Measurements from ENCODE around the gene FSTL5.

Gene FSTL5

DNA sequence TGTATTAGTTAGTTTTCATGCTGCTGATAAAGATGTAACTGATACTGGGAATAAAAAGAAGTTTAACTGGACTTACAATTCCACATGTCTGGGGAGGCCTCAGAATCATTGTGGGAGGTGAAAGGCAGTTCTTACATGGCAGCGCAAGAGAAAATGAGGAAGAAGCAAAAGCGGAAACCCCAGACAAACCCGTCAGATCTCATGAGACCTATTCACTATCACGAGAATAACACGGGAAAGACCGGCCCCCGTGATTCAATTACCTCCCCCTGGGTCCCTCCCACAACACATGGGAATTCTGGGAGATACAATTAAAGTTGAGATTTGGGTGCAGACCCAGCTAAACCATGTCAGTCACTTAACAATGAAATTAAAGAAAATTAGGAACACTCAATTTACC lies 499.1 kb downstream of the FSTL5 start:
- no peak for DNase-seq

DNA sequence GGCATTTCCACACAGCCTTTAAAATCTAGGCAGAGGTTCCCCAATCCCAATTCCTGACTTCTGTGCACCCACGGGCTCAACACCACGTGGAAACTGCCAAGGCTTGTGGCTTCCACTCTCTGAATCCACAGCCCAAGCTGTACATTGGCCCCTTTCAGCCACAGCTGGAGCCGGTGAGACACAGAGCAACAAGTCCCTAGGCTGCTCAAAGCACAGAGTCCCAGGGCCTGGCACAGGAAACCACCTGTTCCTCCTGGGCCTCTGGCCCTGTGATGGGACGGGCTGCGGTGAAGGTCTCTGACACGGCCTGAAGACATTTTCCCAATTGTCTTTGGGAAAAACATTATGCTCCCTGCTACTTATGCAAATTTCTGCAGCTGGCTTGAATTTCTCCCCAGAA lies 500.0 kb downstream of the FSTL5 start:
- no peak for DNase-seq

DNA sequence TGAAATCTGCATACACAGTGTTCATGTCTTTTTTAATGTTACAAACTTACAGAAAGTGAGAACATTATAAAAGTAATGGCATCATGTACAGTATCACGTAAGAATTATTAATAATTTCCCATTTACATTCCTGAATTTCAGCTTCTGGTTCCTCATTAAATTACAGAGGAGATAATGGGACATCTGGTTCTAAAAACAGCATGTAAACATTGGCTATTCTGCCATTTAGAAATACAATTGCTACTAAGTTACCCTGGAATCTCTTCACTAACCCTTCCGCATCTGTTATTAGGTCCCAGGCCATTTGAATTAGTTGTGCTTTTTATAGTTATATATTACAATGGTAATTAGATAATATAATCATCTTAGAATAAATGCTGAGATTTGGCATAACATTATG lies 505.1 kb downstream of the FSTL5 start:
- no peak for DNase-seq

DNA sequence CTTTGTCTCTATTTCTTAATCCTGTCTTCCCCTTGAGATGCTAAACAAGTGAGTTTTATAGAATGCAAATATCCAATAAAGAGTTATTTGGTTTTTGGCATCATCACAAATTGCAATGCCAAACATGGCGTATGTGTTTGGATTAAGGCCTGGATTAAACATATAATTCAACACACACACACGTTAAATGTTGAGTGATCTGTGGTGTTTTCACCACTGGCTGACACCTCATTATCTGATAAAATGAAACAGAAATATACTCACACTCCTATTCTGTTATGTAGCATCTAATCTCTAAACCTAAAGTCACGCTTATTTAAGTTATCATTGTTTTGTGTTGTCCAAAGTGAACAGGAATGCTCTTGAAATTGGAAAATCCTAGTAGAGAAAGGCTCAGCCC lies 506.2 kb downstream of the FSTL5 start:
- no peak for DNase-seq

DNA sequence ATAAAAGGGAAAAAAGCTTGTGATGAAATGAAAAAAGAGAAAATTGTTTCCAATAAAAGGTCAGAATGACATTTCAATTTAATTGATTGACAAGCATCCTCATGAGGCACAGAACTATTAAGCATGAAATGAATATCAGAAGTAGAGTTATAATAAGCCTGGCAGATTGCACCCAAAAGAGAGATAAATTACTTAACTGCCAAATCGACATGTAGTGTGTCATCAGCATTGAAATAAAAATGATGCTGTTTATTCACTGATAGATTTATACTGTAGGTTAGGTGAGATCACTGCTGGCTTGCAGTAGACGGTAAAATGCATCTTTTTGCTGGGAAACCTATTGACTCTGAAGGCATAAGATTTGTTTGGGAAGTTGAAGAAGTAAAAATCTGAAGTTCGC lies 507.2 kb downstream of the FSTL5 start:
- DNase-seq = no peak

DNA sequence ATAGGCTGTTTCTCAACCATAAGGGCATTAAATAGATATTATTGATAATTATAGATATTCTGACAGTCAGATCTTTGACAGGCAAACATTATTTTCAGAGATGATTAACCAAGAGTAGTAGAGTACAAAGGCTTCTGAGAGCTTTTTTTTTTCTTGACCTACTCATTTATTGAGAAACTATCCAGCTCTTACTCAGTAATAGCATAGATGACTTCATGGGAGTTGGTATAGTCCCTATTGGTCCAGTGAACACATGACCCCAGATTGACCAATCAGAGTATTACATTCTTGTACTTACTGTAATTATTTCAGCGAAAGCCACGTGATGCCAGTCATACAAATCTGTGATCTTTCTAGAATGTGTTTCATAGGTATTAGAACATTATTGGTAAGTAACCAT lies 508.7 kb downstream of the FSTL5 start:
- no peak for DNase-seq

DNA sequence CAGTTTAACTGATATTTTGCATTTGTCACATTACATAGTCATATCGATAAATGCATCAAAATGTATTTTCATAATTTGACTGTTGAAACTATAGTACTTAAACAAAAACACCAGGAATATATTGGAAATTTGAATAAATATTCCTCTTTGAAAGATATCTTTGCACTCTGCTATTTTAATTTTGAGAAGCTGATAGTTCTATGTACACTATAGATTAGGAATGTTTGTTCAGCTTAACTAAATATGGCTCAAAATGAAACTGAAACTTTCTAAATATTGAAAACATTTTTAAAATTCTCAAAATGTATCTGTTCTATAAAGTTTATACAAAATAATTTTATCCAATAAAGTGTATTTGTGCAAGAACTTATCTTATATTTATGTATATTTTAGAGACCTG lies 510.1 kb downstream of the FSTL5 start:
- no peak for DNase-seq

DNA sequence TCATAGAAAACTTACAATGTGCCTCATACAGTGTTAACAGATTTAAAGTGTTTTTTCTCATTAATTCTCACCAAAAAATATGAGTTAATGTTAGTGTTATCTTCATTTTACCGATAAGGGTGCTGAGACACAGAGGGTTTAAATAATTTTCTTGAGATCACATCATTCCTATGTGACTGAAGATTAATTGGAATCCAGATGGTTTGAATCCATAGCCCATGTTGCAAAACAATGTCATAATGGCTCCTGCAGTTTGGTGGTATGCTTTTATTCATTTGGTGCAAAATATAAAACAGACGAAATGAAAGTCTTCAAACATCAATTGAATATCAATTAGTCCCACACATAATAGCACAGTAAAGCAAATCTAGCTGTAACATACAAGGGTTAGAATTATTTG lies 512.2 kb downstream of the FSTL5 start:
- no peak for DNase-seq

DNA sequence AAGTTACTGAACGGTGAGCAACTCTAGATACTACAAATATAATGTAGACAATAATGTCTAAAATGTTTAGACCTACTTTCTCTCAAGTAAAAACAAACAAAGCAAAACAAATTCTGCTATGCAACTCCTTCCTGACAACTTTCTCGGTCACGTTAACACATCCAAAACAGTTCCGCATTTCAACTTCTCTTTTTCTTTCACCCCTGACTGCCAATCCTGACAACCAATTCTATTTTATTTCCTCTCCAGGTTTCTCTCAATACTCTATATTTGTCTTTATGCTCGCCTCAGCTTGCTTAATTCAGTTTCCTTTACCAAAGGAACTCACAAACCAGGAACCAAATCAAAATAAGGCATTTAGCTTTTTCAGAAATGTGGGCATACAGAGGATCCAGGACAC lies 513.0 kb downstream of the FSTL5 start:
- DNase-seq = no peak

DNA sequence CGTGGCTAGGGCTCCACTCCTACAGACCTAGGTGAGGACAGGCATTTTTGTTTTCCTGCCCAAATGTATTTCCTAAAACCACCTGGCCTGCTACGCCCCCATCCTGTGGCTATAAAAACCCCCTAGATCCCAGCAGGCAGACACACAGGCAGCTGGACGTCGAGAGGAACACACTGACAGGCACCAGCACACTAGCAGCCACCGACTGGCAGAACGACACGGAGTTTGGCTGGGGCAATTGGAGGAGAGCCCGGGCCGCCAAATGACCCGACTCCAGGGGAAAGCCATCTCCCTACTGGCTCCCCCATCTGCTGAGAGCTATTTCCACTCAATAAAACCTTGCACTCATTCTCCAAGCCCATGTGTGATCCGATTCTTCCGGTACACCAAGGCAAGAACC lies 516.0 kb downstream of the FSTL5 start:
- DNase-seq = no peak

DNA sequence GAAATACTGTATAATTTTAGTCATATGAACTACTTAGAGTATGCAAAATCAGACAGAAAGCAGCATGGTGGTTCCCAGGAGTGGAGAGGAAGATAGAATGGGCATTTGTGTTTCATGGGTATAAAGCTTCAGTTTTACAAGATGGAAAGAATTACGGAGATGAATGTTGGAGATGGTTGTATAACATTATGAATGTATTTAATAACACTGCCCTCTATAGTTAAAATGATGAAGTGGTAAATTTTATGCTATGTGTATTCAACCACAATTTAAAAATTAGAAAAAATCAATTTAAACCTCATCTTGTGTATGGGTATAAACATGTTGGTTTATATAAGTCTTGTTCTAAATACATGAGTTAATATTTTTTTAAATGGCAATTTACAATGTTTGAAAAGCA lies 521.1 kb downstream of the FSTL5 start:
- DNase-seq = no peak

DNA sequence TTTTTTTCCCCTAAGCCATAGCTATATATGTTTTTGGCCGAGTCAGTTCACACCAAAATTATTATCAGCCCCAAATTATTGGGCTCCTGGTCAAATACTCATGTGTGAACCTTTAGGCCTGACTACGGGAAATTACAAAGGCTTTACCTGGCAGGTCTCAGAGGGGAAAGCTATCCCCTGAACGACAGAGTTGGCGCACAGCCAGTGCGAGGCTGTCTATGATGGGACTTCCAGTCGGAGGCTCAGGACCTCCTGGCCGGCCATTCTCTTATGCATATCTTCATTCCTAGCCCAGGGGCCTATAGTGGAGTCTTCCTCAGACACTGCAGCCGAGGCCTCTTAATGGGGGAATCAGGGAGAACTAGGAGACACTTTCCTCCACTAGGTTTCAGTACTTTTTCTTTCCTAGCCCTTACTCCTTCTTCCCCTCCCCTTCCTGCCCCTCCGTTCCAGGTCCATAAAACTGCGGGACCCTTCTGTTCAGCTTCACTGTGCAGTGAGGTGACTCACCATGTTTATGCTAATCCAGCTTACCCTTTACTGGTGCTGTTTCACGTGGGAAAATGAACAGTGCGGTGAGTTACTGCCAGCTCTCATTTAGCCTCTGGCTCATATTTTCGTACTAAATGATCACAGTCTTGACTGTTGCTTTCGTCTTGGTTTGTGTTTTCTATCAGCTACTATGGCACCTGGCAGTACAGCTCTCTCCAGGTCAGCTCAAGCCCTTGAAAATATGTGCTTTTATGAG lies 533.9 kb downstream of the FSTL5 start:
- no peak for DNase-seq

DNA sequence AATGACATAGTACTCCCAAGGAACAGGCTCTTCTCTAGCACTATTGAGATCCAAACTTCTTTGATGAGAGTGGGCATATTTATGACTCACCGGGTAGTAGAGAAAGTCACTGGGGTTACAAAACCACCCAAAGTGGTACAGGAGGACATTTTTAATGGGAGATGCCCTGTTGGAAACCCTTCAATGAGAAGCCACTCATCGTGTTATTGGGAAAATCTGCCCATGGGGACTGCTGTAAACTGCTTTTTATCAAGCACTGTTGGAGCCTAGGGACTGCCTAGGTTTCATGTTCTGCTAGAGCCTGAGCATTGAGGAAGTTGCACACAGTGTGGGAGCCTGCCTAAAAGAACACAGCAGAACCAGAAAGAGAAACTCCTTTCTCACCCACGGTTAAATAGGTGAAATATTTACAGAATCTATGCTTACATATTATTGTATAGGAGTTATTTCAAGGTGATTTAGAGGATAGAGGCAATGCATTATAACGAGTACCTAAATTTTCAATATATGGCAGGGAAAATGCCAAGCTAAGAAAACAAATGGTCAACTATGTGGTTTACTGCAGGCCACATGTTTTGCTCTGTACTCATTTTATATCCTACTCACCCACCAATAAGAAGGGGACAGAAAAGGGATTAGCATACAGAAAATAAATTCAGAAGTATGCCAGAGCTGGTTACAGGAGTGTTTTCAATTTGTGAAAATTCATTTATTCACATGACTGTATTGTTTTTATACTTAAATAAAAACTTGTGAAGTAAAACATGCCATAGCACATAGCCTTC lies 559.1 kb downstream of the FSTL5 start:
- DNase-seq = no peak

DNA sequence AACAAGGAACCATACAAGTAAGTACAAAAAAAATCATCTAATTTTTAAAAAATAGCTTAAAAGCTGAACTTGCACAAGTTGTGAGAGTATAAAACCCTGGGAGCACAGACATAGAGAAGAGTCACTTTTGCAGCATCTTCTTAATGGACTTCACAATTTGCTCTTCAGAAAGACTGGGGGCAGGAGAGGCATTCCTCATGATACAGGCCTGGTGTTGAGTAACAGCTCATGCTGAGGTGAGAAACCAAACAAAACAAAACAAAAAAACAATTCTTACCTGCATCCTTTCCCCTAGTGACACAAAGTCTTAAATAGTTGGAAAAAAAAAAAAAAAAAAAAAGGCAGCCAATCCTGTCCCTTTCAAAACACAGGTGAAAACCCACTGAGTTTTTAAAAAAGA lies 562.8 kb downstream of the FSTL5 start:
- no peak for DNase-seq

DNA sequence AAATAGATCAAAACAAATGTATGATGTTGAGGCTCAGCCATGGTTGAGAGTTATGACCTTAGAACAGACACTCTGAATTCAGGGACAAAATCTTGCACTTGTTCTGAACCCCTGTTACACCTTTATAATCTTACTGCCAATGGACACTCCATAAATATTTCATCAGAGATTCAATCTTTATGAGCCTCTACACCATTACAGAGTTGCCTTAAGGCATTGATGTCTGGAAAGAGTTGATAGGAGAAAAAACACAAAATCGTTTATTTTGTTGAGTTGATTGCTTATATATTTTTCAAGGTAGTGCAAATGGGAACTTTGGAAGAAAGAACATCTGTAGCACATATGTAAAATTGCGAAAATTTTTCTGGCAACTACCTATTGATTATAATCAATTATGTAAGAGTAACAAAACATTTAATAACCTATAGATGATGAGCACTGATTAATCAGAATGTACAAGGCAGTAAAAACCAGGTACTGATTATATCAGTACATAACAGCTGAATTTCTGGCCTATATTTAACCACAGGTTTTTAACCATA lies 568.5 kb downstream of the FSTL5 start:
- no peak for DNase-seq

DNA sequence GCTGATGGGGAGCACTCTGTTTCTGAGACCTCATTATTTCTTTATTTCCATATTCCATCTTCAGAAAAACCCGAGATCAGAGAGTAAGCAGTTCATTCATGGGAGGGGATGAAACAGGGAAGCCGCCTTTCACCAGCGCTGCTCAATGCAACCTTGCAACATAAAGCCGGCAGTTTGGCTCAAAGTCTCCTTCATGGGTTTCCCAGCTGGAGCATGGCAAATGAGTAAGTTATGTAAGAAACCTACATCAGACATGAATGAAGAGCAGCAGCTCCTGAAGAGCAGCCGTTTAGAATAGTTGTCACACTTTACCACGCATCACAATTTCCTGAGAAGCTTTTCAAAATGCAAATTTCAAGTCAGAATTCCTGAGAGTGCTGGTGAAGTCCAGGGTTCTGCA lies 578.8 kb downstream of the FSTL5 start:
- DNase-seq = no peak

DNA sequence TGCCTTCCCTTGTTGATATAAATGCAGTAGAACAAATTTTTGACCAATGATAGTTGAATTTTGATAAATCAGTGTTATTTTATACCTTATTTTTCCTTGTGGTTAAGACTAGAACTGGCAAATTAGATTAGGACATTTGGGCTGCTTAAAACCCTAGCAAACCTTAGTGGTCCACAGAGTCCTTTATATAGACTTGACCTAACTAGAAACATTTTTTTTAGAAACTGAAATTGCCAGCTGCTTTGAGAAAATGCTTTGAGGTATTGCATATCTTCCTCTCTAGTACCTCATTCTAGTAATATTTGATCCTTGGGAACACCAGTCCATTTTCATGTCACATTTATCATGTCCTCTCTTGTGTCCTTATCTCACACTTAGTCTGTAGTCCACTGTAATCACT lies 580.3 kb downstream of the FSTL5 start:
- DNase-seq = no peak

DNA sequence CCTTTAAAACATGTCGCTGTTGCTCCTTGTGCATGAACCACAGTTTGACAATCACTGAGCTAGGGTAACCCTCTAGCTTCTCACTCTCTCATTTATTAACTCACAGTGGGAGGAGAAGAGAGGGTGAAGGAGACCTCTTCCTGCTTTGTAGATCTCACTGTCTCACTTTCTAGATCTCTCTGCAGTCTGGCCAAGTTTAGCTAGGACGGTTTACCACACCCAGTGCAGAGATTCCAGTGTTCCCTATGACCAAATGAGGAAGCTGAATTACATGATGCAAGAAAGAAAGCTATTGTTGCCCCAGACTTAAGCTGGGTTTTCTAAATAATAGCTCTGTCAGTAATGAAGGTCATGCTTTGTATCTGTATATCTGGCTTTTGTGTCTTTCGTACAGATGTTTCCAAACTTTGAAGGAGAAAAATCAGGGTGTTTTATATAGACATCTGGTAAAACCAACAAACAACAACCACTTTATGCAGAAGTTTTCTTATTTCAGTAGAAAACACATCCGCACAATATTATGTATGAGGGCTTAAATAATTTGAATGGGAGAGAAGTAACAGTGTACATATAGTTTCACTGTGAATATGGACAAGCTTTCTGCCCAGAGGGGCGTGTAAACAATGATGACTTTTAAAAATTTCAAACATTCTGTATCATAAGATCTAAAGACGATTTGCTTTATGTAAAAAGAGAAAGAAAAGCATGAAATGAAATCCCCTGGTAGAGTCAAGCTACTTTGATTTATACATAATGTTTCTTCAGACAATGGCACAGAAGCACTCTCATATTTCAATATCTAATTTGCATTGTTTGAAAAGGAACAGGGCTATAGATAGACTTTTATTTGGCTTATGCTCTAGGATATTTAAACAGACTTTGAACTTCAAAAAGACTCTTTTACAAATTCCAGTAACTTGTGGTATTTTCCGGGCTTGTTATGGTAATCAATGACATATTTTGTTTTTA lies 582.3 kb downstream of the FSTL5 start:
- no peak for DNase-seq

DNA sequence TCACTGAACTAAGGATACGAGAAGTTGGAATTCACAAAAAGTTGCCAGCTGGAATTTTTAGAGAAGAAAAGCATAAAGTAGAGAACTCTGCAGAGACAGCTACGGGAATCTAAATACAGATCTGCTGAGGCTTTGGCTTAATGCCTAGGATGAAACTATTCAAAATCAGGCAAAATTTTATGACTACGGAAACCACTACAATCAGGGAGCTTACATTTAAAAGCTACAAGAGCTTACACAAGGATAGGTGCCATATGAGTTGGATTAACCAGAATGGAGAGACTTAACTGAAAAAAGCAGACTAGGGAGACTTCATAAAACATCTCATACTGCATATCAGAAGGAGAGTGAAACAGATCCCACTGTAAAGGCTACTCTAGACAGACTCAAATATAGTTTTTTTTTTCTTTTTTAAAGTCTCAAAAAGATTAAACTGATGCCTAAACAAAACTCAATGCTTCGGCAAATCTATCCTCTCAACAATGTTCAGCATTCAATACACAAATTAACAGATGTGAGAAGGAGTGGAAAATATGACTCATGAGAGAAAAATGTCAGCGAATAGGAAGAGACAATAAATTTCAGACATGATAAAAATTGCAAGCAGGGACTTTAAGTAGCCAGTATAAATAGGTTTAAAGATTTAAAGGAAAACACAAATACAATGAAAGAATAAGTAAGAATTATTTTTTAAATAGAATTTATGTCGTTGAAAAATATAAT lies 586.1 kb downstream of the FSTL5 start:
- DNase-seq = no peak

DNA sequence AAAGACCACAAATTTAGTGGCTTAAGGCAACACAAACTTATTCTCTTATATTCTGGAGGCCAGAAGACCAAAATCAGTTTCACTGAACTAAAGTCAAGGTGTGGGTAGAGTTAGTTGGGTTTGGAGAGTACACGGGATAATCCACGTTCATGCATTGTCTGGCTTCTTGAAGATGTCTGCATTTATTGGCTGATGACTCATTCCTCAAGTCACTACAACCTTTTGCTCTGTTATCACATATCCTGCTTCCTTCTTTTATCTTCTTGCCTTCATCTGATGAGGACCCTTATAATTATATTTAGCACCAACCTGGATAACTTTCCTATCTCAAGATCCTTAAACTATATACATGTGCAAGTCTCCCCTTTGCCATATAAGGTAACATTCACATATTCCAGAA lies 590.0 kb downstream of the FSTL5 start:
- no peak for DNase-seq

DNA sequence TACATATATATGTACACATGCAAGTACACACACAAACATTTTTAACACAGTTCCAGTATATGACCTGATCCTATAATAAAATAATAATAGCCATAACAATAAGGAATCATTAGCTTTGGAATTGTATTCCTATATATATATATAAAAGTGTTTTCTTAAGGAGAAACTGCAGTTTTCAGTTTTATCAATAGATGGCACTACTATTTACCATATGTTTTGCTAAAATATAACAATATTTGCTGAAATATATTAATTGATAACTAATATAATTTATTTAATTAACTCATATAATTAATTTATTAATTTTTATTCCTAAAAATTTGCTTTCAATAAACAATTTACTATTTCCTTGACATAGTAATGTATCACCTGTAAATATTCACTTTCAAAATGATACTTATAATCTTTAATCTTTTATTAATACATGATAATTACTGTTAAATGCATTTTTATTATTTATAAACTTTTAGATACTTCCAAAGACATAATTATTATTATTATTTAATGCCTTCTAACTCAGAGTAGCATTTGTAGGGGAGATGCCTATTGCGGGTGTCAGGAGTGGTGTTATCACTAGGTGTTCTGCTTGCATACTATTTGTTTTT lies 599.5 kb downstream of the FSTL5 start:
- no peak for DNase-seq
